Measurements from ENCODE around the gene PFKFB2.

Gene PFKFB2

DNA sequence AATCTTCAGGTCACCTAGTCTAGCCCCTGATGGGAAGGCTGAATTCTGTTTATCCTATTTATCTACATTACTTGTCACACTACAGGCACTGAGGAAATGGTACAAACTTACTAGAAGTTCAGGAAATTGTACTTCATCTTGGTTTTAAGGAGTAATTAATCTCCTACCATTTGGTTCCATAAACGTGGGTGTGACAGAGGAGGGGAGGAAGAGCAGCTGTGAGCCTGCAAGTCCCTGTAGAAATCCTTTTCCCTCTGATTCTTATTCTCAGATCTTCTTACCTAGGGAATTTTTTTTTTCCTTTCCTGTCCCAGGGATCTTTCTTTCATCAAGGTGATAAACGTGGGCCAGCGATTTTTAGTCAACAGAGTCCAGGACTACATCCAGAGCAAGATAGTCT is 14.1 kb downstream of the PFKFB2 start:
- DNase-seq (ENCODE audit: low read depth) = no peak

DNA sequence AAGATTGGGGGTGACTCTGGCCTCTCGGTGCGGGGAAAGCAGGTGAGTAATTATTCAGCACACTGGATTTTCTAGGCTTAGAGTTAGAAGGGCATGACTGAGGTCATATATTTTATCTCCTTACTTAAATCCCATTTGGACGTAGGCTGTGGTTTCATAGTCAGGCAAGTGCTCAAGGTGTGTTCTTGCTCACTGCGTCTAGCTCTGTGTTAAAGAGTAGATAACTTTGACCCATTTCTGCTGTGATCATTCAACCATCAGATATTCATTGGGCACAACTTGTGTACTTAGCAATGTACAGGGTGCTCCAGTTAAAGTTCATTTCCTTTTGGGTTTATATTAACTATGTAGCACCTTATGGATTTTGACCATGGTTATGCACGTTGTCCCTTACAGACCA is 14.6 kb downstream of the PFKFB2 start:
- DNase-seq (ENCODE audit: low read depth) = no peak

DNA sequence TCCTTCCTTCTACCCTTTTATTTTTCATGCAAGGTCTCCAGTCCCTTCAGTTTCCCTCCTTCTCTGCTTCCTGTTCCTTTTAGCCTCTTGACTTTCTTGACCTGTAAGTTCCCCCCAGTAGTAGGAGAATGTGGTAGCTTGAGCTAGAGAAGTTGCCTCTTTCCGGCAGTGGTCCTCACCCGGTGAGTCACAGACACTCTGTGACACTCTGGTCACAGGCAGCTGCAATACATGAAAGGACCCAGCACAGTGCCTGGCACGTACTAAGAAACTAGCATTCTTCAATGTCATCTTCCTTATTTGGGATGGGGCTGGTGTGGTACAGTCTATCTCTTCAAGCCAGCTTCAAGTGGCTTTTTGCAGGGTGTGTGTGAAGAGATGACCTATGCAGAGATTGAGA is 16.0 kb downstream of the PFKFB2 start:
- DNase-seq (ENCODE audit: low read depth) = no peak

DNA sequence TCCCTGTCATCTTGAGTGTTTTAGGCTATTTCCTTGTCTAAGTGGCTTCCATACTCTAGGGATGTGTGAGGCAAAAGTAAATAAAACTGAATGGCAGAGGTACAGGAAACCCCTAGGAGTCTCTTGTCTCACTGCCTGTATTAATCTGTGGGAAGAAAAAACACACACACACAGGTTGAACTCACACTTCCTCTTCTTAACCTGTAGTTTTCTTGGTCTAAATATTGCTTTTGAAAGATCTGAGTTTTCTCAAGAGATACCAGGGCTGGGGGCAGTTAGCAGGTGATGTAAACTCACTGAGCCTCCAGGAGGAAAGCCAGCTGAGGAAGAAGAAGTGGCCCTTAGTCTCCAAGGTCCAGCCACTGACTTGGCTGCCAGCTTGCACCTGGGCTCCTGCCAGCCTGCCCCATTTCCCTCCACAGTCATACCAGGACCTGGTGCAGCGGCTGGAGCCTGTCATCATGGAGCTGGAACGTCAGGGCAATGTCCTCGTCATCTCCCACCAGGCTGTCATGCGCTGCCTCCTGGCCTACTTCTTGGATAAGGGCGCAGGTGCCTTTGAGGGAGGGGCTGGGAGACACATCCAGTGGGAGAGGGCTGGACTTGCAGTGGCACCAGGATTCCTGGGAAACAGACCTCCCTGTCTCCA is 16.9 kb downstream of the PFKFB2 start:
- no peak for DNase-seq (ENCODE audit: low read depth)

DNA sequence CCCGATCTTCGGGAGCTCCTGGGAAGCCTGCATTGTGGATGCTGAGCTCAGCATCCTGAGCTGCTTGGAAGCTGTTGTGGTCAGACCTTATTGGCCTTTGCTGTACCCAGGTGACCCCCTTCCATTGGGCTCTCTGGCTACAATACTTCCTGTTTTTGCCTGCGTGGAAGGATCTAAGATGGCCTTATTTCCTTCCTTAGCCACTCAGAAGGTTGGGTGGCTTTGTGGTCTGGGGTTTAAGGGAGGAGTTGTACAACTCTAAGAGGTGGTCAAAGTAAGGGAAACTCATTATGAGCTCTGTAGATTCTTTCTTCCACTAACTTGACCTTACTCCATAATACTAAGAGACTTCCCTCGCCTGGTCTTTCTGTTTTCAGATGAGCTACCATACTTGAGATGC is 17.7 kb downstream of the PFKFB2 start:
- DNase-seq (ENCODE audit: low read depth) = no peak

DNA sequence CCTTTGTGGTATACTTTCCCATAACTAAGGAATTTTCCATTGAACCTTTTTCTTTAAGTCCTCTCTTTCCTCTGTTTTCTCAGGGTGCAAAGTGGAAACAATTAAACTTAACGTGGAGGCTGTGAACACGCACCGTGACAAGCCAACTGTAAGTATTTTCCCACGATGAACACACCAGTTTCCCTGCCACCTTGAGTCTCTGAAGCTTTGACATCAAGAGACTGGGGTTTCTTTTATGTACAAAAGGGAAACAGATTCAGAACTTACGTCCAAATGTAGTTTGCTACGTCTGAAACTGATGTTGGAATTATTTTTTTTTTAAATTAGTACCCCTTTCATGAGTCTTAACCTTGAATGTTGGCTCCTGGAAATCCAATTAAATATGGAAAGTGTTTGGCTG is 18.4 kb downstream of the PFKFB2 start:
- no peak for DNase-seq (ENCODE audit: low read depth)

DNA sequence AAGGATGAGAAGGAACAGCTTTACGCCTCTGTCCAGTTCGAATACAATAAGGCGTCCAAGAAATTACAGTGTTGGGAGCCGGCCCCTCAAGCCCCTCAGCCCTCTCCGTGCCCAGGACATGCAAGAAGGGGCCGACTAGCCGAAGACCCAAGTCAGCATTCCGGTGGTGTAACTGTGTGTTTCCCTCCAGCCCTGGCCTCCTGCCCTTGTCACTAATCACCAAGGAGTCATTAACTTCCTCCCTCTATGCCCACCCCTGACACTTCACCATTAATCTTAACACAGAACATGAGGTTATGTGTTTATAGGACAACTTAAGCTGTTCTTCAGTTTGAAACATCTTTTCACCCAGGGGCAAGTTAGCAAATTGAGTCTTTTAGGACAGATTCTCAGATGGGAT is 19.2 kb downstream of the PFKFB2 start:
- DNase-seq (ENCODE audit: low read depth) = no peak

DNA sequence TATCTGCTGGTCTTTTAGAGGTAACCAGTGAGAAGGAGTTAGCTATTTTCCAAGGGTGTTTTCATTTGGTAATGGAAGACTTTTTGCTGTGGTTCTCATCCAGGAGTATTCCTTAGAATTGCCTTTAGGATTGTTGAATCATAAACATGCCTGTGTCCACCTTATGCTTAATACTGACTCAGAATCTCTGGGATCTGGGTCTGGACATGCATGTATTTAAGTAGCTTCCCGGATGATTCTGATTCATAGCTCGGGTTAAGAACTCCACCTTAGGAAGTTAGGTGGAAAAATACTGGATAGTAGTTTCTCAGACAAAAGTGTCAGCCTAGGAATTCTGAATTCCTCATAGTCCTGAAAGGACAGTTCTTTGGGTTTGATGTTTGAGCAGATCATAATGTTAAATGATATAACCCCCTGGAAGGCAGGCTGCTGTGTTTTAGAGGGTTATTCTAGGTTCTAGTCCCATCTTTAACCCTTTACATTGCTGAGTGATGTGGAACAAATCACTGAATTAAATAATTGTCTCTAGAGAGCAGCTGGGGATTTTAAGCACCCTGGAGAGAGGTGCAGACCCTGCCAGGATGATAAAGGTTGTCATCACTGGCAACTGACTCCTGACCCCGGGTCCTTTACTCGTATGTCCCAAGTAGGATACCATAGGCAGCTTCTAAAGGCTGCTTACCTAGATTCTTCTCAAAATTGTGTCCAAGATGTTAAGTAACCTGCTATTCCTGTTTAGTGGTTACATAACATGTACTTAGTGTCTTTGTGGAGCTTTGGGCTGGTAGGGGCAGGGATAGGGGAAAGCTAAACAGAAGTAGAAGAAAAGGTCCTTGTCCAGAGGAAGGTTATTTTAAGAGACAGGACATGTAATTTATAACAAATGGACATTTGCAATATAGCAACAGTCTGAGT is 21.1 kb downstream of the PFKFB2 start:
- DNase-seq (ENCODE audit: low read depth) = no peak

DNA sequence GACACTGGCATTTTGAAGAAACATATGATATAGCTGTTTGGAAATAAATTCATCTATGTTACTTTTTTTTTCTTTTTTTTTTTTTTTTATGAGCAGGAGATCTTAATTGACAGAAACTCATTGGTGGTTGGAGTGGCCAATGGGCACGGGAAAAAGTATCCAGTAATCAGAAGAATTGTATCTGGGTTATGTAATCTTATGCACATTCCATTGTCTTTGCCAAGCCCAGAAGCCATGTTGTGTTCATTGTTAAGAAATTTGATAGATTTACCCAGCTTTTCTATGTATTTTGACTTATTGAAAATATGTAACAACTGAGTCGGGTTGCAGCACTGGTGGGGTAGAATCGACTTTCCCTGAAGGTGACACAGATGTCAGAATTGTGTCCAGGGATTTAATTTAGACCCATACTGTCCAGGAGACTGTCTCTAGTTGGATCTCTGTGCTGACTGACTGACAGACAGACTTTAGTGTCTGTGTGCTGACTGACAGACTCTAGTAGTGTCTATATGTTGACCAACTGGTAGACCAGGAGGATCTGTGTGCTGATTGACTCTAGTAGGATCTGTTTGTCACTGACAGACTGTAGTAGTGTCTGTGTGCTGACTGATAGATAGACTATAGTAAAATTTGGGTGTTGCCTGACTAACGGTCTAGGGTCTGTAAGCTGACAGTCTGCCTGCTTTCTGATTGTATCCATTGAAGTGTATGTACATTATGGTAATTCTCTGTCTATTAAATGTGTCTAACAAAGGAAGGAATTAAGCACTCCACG is 23.3 kb downstream of the PFKFB2 start:
- no peak for DNase-seq (ENCODE audit: low read depth)

DNA sequence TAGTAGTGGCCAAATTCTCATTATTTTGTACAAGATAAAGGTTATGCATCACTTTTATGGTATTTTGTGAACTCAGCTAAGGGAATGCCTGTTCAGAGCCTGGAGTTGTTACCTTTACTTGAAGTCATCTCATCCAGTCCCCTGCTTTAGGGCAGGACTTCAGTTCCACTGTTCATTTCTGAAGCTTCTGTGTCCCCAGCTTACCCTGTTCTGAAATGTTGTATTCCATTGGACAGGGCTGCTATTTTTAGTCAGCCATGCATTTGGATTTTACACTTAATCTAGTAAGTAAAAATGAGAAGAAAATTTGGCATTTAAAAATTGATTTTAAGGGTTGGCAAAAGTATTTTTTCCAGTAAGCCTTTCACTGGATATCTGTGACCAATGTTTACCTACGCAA is 23.9 kb downstream of the PFKFB2 start:
- no peak for DNase-seq (ENCODE audit: low read depth)

DNA sequence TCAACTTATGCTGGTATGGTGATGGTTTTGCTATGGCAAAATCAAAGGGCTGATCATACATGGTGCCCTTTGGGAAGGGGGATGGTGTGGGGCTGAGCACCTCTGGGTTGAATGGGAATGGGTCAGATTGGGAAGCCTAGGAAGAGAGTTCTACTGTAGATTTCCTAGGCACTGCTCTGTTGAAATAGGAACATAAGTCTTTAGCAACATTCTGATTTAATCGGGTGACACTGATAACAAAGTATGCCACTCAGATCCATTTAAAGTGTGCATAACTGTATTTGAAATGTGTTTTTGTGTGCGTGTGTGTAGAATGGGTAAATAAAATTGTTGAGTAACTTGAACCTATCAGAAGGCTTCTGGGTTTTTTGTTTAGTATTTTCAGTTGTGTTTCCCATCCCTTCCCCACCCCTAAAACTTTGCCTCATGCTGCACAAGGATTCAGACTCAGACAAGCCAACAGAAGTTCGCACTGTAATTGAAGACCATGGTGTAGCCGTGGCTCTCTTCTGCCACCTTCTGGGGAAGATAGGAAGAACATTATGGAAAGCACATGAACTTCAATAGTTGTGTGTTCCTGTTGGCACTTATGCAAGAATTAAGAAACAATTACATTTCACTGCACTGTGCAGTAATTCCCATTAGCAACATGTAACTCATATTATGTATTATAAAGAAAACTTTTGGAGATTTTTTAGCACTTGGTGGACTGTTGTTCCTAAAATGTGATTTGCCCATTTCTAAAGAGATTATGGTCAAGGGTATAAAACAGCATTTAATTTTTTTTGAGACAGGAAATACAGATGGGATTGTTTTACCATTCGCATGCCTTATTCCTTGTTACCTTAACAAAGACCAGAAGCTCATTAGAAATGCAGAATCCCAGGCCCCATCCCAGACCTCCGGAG is 24.6 kb downstream of the PFKFB2 start:
- DNase-seq (ENCODE audit: low read depth) = peak; percentile 41

DNA sequence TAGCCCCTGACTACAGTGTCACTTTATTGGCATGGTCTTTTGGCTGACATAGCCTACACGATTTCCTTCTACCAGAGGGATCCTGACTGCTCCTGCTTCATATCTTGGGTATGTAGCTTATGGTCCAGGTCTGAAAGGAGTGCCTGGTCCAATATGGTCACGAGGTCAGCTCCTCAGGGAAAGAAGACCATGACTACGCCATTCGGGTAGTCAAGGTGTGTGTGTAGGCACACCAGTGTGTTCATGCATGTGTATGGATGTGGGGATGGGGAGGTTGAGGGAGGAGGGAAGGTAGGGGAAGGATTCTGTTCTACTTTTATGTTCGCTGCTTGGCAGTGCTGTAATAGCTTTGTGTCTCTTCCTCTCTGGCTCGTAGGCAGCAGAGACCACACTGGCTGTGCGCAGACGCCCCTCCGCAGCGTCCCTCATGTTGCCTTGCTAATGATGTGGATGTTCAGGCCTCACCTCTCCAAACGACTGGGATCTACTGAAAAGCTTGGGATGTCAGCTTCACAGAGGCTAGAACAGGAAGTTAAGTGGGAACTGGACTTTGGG is 25.6 kb downstream of the PFKFB2 start:
- no peak for DNase-seq (ENCODE audit: low read depth)

DNA sequence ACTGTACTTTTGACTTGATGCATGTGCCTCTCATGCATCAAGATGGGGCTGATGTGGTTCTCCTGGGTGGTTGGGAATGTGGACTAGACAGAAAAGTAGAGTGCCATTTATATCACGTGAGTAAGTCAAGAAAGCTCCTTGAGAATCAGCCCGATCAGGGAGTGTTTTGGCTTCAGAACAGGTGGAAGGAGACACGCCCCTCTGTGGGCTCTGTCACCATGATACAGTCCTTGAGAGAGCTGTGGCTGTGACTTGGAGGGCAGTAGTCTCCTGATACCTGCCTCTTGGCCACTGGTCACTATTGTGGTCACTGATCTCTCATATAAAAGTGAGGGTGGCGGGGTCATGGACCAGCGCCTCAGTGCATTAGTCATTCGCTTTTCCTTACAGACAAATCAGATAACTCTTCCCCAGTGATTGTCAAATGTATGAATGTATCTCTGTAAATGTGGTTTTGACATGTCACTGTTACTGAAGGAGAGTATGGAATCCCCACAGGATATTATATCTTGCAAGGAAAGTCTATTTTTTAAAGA is 26.7 kb downstream of the PFKFB2 start:
- no peak for DNase-seq (ENCODE audit: low read depth)

DNA sequence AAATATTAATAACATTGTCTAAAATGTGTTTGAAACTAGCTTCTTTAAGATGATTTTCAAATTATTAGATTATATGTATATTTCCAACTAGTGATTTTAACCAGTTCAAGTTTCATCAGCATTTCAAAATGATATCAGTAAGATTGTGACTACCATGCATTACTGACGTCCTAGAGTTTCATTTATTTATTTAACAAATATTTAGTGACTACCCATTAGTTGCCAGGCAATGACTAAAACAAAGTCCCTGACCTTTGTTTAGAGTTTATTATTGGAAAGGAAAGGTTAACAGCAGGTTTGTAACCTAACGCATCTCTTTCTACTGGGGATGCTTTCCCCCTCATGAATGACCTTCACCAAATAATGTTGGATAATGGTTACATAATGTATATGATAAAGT is 28.0 kb downstream of the PFKFB2 start:
- no peak for DNase-seq (ENCODE audit: low read depth)

DNA sequence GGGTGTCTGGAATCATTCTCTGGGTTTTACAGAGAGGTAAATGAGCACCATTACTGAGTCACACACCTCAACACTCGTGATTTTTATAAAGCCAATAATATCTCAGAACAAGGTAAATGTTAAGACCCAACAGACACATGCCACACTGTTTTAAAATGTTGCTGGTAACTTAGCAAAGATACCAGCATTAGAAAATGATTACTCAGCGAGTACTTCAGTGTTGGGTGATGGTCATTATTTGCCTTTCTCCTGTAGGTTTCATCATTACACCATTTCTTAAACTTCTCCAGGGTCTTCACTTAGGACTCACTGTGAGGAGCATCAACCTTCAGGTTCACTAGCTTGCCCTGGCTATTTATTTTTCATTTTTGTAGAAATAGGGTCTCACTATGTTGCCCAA is 28.7 kb downstream of the PFKFB2 start:
- no peak for DNase-seq (ENCODE audit: low read depth)

DNA sequence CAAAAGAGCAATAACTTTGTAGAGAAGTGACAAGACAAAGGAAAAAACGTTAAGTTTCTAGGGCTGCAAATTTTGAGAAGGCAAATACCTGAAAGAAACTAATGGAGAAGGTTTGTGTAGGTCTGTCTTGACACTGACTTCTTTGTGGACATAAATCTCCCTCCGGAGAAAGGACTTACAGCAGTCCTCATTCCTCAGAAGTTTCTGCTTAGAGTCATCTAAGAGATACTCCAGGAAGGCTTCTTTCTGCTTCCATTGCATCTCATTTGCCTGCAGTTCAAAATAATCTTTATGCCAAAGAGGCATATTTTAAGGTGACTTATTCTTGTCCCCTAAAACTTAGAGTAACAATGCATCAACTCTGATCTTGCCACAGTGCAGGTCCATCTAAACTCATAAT is 31.2 kb downstream of the PFKFB2 start:
- no peak for DNase-seq (ENCODE audit: low read depth)

DNA sequence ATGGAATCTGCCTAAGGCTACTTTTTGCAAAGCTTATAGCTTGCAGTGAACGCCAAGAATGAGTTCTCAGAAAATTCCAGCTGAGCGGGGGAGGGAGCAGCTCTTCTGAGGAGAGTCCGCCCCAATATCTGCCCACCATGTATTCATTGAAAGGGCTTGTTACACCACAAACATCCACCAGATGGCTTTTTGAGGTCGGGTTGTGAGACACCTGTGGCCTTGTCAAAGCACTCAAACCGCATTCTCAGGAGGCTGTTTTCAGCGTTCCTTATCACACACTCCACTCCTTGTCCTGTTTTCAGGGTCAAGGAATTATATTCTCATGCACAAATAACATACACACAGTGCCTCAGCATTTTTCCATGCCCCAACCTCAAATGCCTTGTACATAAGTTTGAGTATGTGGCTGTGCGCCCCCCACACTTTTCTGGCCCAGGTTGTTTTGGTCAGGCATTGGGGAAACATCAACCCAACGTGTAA is 31.7 kb downstream of the PFKFB2 start:
- DNase-seq (ENCODE audit: low read depth) = no peak

DNA sequence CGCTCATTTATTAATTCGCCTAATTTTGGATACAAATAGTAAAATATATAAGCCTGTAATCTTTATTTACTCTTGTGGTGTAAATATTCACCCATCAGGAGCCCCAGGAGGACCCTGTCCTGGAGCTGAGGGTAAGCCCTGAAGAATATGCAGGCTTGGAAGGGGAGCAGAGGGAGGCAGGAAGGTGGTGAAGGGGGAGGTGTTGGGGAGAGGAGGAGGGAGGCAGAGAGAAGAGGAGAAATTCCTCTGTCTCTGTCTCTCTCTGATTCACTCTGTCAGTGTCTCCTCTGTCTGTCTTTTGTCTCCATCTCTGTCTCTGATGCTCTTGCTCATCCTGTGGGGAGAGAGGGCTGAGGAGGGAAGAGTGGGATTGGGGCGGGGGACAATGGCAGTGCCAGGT is 32.8 kb downstream of the PFKFB2 start:
- no peak for DNase-seq (ENCODE audit: low read depth)

DNA sequence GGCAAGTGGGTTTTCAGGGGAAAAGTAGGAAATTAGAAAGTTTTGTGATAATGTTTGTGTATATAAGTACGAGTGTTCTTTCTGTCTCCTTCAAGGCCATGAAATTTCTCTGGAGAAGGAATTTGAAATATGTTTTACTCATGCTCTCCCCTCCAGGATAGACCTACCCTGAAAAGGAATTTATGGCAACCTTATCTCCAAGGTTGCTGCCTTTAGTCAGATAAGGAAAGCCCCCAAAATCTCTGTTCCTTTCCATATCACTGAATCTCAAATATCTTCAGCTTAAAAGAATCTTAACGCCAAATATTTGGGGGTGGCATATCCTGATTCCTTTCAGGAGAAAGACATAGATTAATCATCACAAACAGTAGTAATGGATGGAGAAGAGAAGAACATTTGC is 35.1 kb downstream of the PFKFB2 start:
- peak; percentile 65 for DNase-seq (ENCODE audit: low read depth)

DNA sequence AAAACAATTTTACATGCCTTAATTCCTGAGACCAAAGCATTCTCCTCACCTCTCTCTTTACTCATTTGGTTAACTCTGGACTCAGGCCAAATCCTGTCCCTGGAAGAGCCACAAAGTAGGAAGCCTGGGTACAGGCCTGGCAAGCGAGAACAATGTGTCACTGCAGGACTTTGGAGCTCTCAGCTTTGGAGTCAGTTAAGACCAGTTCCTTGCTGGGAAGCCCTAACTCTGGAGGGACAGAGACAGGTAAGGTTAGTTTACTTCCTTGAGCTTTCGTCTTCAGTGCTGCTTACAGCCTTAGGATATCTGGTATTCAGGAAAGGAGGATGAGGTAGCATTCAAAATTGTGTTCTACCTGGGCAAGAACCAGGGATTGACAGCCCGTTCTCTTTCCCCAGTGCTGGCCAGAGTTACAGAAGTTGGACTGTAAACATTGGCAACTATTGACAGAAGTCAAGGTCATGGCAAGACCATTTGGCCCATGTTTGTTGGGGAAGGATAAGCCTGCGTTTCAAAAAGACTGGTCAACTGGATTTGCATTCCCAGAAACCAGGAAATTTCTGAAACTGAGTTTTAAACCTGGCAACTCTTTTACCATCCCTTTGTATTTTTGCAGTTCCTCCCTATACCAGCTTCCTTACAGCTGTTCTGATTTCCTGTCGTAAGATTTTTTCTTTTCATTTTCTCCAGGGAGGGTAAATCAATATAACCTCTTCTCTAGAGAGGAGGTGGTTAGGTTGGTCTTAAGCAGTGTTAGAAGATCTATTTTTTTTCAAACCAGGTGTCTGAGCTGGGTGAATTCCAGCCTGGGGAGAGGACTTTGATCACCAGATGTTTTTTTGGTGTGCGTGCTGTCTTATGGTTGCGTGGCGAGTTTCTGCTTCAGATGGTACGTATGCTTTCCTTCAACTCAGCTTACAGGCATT is 35.9 kb downstream of the PFKFB2 start, which contains the start of gene C4BPB:
Gene C4BPB, plus strand, starts transcription at position 160 of the 926 bp plus-strand sequence. Its CDS starts 672 bp downstream, at position 832.
- peak; percentile 60 for DNase-seq (ENCODE audit: low read depth)
